ENCODE measurements around the gene CD38. TPM values are rescaled to one million over a fixed set of nuclear protein-coding genes. Genes with fewer than 3 reads are reported as not detected.
A peak's percentile ranks its signal among the peaks of the same experiment; 100 is the strongest.
"Not testable (repeated sequence)": the region's sequence is repeated elsewhere in the genome, so short reads cannot be mapped to it uniquely, and the experiment has no call there.

CD38 gene
- total RNA-seq, 1 donor from 2014 or later: not detected

DNA sequence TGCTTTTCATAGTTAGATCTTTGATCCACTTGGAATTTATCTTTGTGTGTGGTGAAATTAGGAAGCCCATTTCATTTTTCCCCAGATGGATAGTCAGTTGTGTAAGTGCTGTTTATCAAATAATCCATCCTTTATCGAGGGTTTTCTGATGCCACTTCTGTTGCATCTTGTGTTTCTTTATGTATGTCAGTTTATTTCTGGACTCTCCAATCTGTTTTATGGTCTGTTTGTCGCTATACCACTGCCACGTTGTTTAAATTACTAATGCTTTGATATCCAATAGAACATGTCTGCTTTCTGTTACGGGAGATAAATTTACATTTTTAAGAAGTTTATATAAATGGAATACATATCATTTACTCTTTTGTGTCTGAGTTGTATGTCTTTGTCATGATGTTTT lies 21.0 kb downstream of the CD38 start:
- no peak for DNase-seq (ENCODE audit: low read depth)

- no peak for DNase-seq (ENCODE audit: low read depth)
Measured at GRCh38 chr4:15799701-15800100, 21.6 kb downstream of the CD38 start.

DNA sequence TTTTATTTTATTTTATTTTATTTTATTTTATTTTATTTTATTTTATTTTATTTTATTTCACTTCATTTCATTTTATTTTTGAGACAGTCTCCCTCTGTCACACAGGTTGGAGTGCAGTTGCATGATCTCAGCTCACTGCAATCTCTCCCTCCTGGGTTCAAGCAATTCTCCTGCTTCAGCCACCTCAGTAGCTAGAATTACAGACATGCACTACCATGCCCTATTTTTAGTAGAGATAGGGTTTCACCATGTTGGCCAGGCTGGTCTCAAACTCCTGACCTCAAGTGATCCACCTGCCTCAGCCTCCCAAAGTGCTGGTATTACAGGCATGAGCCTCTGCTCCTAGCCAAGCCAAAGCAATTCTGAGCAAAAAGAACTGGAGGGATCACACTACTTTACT lies 24.4 kb downstream of the CD38 start:
- DNase-seq (ENCODE audit: low read depth): not testable (repeated sequence)

DNA sequence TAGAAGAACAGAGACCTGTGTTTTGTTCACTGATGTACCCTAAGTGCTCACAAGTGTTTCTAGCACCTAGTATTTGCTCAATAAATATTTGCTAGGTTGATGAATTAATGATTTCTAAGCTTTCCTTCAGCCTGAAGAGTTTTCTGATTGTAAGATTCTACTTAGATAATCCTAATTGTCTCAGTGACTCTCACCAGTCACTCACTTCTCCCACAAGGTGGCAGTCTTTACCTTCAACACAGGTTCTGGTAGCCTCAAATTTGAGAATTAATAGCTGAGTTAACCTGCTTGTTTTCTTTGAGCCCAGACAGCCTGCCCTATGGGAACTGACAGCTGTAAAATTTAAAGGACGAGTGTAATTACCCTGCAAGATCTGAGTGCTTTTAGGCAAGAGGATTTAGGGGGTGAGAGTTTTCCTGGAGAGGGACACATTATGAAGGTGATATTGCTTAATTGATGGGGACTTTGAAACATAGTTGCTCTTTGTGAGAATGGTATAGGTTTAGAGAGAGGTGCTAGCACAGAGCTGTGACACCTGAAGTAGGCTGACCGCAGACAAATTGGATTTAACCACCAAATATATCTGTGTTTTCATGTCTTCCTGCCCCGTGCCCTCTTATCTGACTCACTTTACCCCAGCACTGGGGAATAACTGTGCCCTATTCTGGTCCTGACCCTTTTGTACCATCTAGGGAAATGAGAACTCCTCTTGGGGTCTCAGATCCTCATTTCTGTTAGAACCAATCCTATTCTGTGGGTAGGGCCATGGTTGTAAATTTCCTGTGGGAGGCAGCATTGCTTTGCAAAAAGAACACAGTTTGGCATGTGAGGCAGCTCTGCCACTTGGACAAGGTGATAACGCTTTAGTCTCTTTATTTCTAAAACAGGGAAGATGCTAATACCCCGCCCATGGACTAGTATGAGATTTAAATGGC lies 27.7 kb downstream of the CD38 start:
- DNase-seq (ENCODE audit: low read depth): peak; percentile 73

DNA sequence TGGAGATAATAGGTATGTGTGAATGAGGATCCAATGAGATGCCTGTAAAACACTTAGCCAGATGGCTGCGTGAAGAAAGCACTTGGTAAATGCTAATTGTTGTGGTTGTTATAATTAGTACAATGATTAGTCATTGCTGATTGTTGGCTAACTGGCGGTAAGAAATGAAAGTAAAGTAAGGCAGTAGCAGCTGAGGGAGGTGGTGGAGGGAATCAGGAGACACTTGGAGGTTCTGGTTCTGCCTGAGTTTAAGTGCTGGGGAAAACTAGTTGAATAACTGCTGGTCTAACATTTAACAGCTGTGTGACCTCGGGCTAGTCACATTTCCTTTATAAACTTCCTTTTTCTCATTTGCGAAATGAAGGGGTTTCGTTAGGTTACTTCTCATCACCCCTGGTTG lies 30.9 kb downstream of the CD38 start:
- DNase-seq (ENCODE audit: low read depth): peak; percentile 28

DNA sequence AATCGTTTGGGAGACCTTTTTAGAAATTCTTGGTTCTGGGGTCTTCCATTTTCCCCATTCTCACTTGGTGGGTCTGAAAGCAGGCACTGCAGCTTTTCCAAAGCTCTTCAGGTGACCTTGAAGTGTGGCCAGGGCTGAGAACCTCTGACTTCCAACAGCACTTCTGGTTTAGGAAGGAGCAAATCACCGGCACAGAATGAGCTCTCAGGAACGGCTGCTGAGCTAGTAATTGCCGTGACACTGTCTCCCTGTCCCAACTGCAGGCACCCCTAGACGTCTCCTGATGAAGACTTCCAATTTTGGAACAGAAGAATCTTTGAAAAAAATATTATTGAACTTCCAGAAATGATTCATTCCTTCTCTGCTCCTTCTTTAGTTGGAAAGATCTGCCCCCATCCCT lies 31.3 kb downstream of the CD38 start:
- DNase-seq (ENCODE audit: low read depth): no peak

DNA sequence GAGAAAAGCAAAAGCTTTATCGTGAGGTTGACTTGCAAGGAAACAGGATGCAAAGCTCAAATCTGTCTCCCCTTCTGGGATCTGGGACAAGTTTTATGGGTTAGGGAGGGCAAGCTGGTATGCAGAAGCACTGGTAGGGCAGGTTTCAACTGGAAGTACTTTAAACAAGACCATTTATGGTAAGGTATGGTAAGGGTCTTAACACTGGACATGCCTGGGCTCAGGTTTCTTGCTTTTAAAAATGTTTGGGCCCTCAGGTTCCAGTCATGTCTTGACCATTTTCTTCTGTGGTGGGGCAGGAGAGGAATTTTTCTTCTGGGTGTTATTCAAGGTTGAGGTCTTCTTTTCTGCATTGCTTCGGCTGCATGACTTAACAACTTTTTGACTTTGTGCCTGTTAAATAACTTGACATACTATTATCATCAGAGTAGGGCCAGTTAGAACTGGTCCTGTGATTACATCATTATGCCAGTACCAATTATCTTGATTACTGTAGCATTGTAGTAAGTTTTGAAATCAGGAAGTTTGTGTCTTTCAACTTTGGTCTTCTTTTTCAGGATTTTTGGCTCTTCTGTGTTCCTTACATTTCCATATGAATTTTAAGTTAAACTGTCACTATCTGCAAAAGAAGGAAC lies 33.7 kb downstream of the CD38 start:
- no peak for DNase-seq (ENCODE audit: low read depth)

- peak; percentile 66 for DNase-seq (ENCODE audit: low read depth)
Measured at GRCh38 chr4:15832523-15833451, 54.7 kb downstream of the CD38 start.

- no peak for DNase-seq (ENCODE audit: low read depth)
Measured at GRCh38 chr4:15833801-15834200, 55.7 kb downstream of the CD38 start.

DNA sequence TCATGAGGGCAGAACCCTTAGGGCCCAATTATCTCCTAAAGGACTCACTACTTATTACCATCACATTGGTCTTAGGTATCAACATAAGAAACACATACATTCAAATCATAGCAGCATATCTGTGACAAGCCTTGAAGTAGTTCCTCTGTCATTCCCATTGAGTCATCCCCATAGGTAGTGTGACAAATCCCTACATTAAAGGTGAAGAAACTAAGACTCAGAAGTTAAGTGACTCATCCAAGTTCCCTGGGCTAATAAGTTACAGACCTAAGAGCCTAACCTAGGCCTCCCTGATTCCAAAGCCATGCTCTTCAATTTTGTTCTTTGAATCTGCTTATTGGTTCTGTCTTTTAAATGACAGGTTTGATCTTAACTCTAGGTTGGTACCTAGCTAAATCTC lies 58.2 kb downstream of the CD38 start:
- peak; percentile 94 for DNase-seq (ENCODE audit: low read depth)

- DNase-seq (ENCODE audit: low read depth): peak; percentile 72
Measured at GRCh38 chr4:15837591-15837990, 59.5 kb downstream of the CD38 start.

GRCh38 chr4:15841194-15841730 lies 63.1 kb downstream of the CD38 start:
- peak; percentile 18 for DNase-seq (ENCODE audit: low read depth)

GRCh38 chr4:15847746-15848145 lies 69.6 kb downstream of the CD38 start:
- no peak for DNase-seq (ENCODE audit: low read depth)

GRCh38 chr4:15848191-15848842 lies 70.2 kb downstream of the CD38 start:
- peak; percentile 19 for DNase-seq (ENCODE audit: low read depth)

GRCh38 chr4:15851969-15852368 lies 73.8 kb downstream of the CD38 start:
- DNase-seq (ENCODE audit: low read depth): no peak

- no peak for DNase-seq (ENCODE audit: low read depth)
Measured at GRCh38 chr4:15852524-15852923, 74.4 kb downstream of the CD38 start.

DNA sequence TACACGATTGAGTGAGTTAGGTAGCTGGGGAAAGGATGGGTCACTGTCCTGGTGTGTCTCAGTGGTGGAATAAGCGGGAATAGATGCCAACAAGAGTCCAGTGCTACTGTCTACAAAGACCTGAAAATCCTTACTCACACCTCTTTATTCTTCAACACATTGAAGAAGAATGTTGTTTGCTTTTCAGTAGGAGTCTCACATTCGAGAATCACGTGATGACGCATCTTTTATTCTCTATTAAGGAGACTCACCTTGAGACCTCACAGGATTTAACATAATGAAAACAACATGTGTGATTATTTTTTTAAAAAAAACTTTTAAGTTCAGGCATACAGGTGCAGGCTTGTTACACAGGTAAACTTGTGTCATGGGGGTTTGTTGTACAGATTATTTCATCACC lies 75.2 kb downstream of the CD38 start:
- DNase-seq (ENCODE audit: low read depth): no peak

GRCh38 chr4:15855804-15856475 lies 77.8 kb downstream of the CD38 start:
- no peak for DNase-seq (ENCODE audit: low read depth)

DNA sequence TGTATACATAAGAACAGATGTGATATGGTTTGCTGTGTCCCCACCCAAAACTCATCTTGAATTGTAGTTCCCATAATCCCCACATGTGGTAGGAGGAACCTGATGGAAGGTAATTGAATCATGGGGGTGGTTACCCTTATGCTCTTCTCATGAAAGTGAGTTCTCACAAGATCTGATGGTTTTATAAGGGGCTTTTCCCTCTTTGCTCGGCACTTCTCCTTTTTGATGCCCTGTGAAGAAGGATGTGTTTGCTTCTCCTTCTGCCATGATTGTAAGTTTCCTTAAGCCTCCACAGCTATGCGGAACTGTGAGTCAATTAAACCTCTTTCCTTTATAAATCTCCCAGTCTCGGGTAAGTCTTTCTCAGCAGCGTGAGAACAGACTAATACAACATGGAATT lies 83.1 kb downstream of the CD38 start:
- DNase-seq (ENCODE audit: low read depth): not testable (repeated sequence)

DNA sequence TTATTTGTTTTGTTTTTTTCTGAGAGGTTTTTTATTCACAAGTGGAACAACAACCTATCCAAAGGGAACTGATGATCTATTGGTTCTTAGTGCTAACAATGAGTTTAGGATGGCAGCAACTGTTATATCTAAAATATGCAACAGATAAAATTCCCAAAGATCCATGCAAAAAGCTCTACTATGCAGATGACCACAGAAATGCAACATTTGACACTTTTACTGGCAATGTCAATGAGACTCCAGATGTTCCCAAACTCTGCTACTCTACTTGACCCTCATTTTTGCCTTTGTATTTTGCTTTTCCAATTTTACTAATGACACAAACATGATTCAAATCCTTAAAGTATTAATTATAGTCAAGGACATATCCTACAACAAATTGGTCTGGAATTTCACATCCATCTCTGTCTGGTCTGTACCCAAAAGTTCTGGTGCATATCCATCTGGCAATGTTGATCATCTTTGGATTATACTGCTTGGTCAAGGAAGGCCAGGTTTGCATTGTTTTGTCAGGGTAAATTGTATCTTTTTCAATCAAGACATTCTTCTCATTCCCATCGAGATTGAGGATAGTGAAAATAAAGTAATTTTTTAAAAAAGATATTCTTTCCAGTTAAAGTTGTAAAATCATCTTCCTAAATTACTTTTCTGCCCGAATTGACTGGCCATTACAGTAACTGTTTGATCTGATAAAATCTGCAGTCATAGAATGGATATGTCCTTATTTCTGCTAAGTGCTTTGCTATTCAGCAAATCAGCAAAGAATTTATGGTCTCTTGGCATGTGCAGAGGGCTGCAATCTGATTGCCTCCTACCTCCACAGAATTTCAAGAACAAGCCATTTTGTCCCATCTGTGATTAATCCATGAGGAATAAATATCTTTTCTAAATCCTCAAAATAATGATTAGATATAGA lies 86.8 kb downstream of the CD38 start:
- DNase-seq (ENCODE audit: low read depth): no peak
